ENCODE measurements around the gene CES3.

- TF ChIP-seq CTCF (IDR thresholded peaks at IDR 0.05; ENCODE audit: insufficient read depth, low read depth, low read length): no peak
- TF ChIP-seq EZH2 (IDR thresholded peaks at IDR 0.05; ENCODE audit: insufficient read depth, low read length): no peak
Measured at GRCh38 chr16:66976746-66977145, 15.7 kb downstream of the CES3 start.
